GM12878 (cell line): ENCODE data around the gene SLC35C1. TPM values are rescaled to one million over a fixed set of nuclear protein-coding genes. Genes with fewer than 3 reads are reported as not detected.

Experiments used
- BHLHE40 ChIP-seq, 2 experiments: fragments of 450-650 bp in 1 of 2; IDR thresholded peaks; 2 replicates each; pipeline ENCODE4 v1.6.1; 2011 to 2017; ENCODE audit warnings: low read depth in 2 of 2, borderline replicate concordance in 1 of 2, improper control_type of control experiment in 1 of 2, low read length in 1 of 2, mild to moderate bottlenecking in 1 of 2
- CBX3 ChIP-seq: fragments of 200-600 bp; sonication (generic); IDR thresholded peaks from 2 replicates; pipeline ENCODE4 v1.6.1; 2016; ENCODE audit warnings: low read depth, borderline replicate concordance
- CBX5 ChIP-seq: sonication (generic); IDR thresholded peaks from 2 replicates; pipeline ENCODE4 v1.6.1; 2016; ENCODE audit warnings: low read depth, moderate library complexity, mild to moderate bottlenecking, inconsistent platforms
- CHD4 ChIP-seq: fragments of 200-600 bp; sonication (generic); IDR thresholded peaks from 2 replicates; pipeline ENCODE4 v1.6.1; 2016; ENCODE audit warnings: mild to moderate bottlenecking
- MYC ChIP-seq: IDR thresholded peaks from 2 replicates; pipeline ENCODE4 v1.6.1; 2011; ENCODE audit warnings: mild to moderate bottlenecking, low read length, moderate library complexity, inconsistent platforms; ENCODE audit not compliant: insufficient read depth, insufficient replicate concordance, insufficient read length, severe bottlenecking
- NBN ChIP-seq: fragments of 450-650 bp; IDR thresholded peaks from 2 replicates; pipeline ENCODE4 v1.6.1; 2016
- NR2F1 ChIP-seq: fragments of 450-650 bp; conservative IDR thresholded peaks from 2 replicates; pipeline ENCODE4 v1.6.1; 2017; ENCODE audit warnings: mild to moderate bottlenecking
- TCF7 ChIP-seq: IDR thresholded peaks from 2 replicates; pipeline ENCODE4 v1.6.1; 2014; ENCODE audit warnings: antibody characterized with exemption, borderline replicate concordance
- polyA plus RNA-seq, 11 experiments: library from polyadenylated mRNA; depleted of rRNA in 4 of 11; unstranded in 6 of 11; stranded (reverse) in 5 of 11; fragments of >200 nt; fragmentation: Nextera tagmentation in 4 of 11; fragmentation: Illumina TruSeq in 1 of 11; extraction: Ambion mirVana in 4 of 11; extraction: Trizol in 1 of 11; gene quantifications; 1 replicate in 1 of 11; 2 replicates in 10 of 11; pipeline versions ENCODE4 v1.2.1 to v1.2.3, GENCODE V29; 2011 to 2016; ENCODE audit warnings: inconsistent platforms in 2 of 11, missing spikeins in 2 of 11, low read depth in 1 of 11
- total RNA-seq, 4 experiments: library from RNA; depleted of rRNA in 3 of 4; stranded (reverse); fragments of >200 nt in 3 of 4; fragmentation: Illumina TruSeq in 1 of 4; extraction: Trizol in 1 of 4; gene quantifications; 2 replicates each; pipeline versions ENCODE4 v1.2.1 to v1.2.3, GENCODE V29; 2013 to 2021
- TF ChIP-seq, protein P1 (sequence below): fragments of 450-650 bp; IDR thresholded peaks from 2 replicates; pipeline ENCODE4 v1.6.1; 2017; ENCODE audit warnings: mild to moderate bottlenecking
- TF ChIP-seq, protein P2 (sequence below): IDR thresholded peaks from 2 replicates; pipeline ENCODE4 v1.6.1; 2011; ENCODE audit warnings: mild to moderate bottlenecking, low read depth, low read length, moderate library complexity; ENCODE audit not compliant: insufficient replicate concordance
- TF ChIP-seq, protein P3 (sequence below): fragments of 450-650 bp; formaldehyde crosslinking; IDR thresholded peaks from 2 replicates; pipeline ENCODE4 v1.4.0; 2020; ENCODE audit warnings: mild to moderate bottlenecking, moderate library complexity

SLC35C1 gene
- total and polyA plus RNA-seq, 10 of the 15 experiments (the other 5 are each of a cell fraction or from before 2014, with no cell fraction given), result 0.55 to 9.7 (median 4.3) TPM

DNA sequence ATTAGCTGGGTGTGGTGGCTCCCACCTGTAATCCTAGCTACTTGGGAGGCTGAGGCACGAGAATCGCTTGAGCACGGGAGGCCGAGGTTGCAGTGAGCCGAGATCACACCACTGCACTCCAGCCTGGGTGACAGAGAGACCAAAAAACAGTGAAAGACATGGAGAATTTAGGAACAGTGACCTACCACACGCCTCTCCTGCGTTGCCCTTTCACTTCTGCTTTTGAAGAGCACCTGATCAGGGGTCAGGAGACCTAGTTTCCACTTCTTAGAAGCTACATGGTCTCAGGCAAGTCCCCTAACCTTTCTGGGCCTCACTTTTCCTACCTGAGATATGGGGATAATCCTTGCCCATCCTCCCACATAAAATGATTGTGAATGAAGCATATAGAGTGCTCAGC lies 12.2 kb downstream of the SLC35C1 start (continued):
- TF ChIP-seq MYC (no peak), NBN (no peak), CBX3 (no peak), CBX5 (no peak), BHLHE40 (IDR thresholded peaks at IDR 0.05; ENCODE audit: borderline replicate concordance in 1 of 2, low read depth in 2 of 2, low read length in 1 of 2) (peak; percentile 18 to 74; a peak in 2 of 4 replicates), TCF7 (no peak), NR2F1 (peak; percentile 81), CHD4 (no peak)
- TF ChIP-seq, protein P1, sequence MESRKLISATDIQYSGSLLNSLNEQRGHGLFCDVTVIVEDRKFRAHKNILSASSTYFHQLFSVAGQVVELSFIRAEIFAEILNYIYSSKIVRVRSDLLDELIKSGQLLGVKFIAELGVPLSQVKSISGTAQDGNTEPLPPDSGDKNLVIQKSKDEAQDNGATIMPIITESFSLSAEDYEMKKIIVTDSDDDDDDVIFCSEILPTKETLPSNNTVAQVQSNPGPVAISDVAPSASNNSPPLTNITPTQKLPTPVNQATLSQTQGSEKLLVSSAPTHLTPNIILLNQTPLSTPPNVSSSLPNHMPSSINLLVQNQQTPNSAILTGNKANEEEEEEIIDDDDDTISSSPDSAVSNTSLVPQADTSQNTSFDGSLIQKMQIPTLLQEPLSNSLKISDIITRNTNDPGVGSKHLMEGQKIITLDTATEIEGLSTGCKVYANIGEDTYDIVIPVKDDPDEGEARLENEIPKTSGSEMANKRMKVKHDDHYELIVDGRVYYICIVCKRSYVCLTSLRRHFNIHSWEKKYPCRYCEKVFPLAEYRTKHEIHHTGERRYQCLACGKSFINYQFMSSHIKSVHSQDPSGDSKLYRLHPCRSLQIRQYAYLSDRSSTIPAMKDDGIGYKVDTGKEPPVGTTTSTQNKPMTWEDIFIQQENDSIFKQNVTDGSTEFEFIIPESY, result no peak
- TF ChIP-seq, protein P2, sequence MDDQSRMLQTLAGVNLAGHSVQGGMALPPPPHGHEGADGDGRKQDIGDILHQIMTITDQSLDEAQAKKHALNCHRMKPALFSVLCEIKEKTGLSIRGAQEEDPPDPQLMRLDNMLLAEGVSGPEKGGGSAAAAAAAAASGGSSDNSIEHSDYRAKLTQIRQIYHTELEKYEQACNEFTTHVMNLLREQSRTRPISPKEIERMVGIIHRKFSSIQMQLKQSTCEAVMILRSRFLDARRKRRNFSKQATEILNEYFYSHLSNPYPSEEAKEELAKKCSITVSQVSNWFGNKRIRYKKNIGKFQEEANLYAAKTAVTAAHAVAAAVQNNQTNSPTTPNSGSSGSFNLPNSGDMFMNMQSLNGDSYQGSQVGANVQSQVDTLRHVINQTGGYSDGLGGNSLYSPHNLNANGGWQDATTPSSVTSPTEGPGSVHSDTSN, result no peak
- TF ChIP-seq, protein P3, sequence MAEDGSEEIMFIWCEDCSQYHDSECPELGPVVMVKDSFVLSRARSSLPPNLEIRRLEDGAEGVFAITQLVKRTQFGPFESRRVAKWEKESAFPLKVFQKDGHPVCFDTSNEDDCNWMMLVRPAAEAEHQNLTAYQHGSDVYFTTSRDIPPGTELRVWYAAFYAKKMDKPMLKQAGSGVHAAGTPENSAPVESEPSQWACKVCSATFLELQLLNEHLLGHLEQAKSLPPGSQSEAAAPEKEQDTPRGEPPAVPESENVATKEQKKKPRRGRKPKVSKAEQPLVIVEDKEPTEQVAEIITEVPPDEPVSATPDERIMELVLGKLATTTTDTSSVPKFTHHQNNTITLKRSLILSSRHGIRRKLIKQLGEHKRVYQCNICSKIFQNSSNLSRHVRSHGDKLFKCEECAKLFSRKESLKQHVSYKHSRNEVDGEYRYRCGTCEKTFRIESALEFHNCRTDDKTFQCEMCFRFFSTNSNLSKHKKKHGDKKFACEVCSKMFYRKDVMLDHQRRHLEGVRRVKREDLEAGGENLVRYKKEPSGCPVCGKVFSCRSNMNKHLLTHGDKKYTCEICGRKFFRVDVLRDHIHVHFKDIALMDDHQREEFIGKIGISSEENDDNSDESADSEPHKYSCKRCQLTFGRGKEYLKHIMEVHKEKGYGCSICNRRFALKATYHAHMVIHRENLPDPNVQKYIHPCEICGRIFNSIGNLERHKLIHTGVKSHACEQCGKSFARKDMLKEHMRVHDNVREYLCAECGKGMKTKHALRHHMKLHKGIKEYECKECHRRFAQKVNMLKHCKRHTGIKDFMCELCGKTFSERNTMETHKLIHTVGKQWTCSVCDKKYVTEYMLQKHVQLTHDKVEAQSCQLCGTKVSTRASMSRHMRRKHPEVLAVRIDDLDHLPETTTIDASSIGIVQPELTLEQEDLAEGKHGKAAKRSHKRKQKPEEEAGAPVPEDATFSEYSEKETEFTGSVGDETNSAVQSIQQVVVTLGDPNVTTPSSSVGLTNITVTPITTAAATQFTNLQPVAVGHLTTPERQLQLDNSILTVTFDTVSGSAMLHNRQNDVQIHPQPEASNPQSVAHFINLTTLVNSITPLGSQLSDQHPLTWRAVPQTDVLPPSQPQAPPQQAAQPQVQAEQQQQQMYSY (CRISPR knock-in tag), result no peak
